Raji (cell line): ENCODE data around the gene CYP26C1.

Experiments used
- POLR2A ChIP-seq: IDR thresholded peaks from 2 replicates; pipeline ENCODE4 v1.6.1; 2011; ENCODE audit warnings: low read depth, low read length, control low read depth; ENCODE audit not compliant: insufficient read depth

Gene CYP26C1, protein sequence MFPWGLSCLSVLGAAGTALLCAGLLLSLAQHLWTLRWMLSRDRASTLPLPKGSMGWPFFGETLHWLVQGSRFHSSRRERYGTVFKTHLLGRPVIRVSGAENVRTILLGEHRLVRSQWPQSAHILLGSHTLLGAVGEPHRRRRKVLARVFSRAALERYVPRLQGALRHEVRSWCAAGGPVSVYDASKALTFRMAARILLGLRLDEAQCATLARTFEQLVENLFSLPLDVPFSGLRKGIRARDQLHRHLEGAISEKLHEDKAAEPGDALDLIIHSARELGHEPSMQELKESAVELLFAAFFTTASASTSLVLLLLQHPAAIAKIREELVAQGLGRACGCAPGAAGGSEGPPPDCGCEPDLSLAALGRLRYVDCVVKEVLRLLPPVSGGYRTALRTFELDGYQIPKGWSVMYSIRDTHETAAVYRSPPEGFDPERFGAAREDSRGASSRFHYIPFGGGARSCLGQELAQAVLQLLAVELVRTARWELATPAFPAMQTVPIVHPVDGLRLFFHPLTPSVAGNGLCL

DNA sequence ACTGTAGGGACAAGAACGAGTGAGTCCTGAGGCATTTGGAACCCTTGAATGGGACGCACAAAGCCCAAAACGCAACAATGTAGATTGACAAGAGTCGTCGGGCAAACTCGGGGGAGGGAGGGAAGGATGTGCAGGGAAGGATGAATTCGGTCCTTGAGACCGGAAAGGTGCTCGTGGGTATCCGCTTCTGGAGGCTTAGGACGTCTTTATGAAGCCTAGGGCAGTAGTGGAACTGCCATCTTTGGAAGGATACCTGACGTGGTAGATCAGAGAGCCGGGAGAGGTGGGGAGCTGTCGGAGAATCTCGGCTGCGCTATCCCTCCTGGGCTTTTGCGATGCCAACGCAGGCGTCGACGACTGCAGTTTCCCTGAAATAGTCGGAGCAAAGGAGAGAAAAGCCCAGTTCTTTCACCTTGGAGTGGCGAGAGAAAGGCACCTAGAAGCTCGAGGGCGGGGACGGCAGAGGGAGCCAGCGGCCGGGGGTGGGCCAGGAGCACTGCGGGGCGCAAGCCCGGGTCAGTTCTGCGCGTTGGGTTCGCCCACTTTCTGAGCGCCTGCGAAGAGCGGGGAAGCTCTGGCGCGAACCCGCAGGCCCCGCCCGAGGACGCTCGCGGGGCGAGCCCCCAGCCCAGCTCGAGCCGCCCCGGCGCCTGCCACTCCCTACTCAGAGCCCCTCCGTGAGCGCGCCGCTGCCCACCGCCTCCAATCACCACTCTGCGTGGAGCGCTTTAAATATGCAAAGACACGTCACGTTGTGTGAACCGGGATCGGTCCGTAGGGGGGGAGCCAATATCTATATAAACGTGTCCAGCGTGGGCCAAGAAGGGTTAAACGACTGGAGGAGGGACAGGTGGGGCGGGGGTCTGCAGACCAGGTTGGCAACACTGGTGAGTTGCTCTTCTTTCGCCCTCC is at the start of gene CYP26C1:
TSS of gene CYP26C1 (plus strand) at position 824 of the 912 bp plus-strand sequence. CDS start 466 bp downstream, outside the sequence.
- no peak for TF ChIP-seq POLR2A

DNA sequence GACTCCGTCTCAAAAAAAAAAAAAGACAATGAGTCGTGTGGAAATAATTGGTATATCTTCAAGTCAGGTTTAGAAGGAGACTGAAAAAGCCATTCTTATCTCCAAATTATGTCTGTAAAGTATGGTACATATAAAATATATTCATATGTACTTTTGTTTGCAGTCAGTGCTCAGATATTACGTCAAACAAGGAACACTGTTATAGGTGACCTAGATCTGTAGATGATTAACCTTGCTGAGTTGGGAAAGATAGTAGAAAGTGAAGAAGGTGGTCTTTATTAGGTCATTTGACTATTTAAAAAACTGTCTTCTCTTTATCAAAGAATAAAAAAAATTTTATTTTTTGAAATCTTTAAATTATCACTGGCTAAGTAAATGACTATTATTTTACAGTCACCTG is 44.9 kb upstream of the CYP26C1 start:
- TF ChIP-seq POLR2A, result no peak

DNA sequence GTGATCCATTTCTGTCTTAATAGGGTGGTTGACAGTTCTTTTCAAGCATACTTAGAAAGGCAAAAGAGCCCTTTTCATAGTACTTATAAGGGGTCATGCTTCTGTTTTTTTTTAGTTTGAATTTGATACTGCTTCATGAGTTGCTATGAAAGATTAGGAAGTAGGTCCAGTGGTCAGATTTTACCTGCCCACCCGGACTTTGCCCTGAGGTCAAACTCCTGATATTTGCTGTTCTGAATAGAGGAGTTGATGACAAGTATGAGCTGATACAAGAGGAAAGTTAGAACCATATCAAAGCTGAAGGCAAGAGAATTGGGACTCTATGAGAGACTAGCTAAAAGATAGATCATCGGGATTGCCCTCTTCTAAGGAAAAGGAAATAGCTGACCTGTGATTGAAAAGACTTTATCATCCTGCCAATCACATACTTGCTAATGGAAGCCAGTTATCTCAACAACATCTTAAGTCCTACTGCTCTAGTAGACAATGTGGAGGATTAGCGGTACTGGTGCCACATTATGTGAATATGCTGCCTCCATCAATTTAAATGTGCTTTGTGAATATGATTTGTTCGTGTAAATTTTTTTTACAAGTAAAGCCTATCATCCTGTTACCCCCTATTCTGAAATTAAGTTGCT is 37.5 kb upstream of the CYP26C1 start:
- no peak for TF ChIP-seq POLR2A

DNA sequence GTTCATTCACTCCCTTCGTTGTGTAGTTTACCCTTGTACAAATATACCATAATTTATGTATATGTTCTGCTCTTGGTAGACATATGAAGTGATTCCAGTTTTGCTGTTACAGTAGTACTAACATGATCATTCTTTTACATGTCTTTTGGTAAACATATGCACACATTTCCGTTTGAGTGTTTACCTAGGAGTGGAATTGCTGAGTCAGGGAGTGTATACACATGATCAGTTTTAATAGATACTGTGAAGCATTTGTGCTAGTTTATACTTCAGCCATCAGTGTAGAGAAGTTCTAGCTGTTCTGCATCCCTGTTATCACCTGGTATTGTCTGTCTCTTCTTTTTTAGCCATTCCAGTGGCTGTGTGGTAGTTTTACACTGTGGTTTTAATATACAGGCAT is 34.5 kb upstream of the CYP26C1 start:
- no peak for TF ChIP-seq POLR2A

DNA sequence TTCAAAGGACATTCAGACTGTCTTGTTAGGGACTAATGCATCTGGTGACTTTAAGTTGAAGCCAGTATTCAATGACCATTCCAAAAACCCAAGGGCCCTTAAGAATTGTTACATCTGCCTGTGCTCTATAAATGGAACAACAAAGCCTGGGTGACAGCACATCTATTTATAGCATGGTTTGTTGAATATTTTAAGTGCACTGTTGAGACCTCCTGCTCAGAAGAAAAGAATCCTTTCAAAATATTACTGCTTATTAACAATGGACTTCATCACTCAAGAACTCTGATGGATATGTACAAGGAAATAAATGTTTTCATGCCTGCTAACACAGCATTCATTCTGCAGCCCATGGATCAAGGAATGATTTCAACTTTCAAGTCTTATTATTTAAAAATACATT is 33.1 kb upstream of the CYP26C1 start:
- no peak for TF ChIP-seq POLR2A

DNA sequence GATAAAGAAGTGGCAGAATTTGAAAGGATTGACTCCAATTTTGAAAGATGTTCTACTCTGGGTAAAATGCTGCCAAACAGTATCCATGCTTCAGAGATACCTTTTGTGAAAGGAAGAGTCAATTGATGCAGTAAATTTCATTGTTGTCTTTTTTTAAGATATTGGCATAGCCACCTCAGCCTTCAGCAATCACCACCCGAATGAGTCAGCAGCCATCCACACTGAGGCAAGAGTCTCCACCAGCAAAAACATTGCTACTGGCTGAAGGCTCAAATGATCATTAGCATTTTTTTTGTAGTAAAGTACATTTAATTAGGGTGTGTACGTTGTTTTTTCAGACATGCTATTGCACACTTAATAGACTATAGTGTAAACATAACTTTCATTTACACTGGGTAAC is 31.7 kb upstream of the CYP26C1 start:
- TF ChIP-seq POLR2A, result no peak

DNA sequence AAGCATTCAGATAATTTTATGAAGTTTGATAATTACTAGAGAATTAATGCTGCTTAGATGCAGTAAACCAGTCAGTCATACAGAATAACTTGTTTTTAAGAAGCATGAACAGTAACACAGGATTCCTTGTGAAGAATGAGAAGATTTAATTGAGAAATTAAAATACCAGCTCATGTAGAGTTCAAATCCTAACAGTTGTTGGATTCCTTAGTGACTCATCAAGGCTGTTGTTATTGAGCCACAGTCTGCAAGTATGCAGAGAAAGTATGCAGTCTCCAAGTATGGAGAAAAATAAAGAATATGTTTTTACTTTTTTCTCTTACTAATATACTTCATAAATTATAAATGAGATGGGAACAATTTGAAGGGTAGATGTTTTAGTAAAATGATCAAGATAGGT is 30.2 kb upstream of the CYP26C1 start:
- no peak for TF ChIP-seq POLR2A

DNA sequence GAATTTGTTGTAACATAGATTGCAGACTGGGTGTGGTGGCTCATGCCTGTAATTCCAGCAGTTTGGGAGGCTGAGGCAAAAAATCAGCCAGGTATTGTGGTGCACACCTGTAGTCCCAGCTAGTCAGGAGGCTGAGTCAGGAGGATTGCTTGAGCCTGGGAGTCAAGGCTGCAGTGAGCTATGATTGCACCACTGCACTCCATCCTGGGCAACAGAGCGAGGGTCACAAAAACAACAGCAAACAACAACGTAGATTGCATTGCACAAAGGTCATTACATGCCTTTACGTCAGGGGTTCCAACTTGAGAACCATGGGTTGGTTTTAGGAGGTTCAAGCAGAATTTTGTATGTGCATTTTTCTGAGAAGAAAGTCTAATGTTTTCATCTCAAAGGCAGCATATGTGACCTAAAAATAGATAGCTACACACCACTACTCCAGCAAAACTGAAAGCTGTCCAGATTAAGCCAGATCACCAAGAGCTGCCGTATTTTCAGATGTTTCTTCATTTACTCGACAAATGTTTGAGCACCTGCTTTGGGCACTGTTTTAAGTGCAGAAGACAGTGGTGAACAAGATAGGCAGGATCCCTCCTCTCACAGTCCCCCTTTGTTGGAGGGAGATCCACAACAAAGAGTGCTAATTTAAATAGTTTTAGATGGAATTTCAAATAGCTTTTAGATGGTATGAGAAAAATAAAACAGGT is 28.3 kb upstream of the CYP26C1 start:
- TF ChIP-seq POLR2A, result no peak

DNA sequence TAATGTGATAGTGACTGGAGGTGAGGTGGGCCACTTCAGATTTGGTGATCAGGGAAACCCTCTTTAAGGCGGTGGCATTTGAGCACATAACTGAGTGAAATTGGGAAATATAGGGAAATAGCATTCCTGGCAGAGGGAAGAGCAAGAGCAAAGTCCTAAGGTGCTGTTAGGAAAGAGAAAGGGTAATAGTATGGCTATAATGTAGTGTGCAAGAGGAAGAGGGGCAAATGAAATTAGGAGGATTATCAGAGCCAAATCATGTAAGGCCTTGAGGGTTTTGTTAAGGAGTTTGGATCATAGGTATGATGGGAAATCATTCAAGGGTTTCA is 27.8 kb upstream of the CYP26C1 start:
- no peak for TF ChIP-seq POLR2A

DNA sequence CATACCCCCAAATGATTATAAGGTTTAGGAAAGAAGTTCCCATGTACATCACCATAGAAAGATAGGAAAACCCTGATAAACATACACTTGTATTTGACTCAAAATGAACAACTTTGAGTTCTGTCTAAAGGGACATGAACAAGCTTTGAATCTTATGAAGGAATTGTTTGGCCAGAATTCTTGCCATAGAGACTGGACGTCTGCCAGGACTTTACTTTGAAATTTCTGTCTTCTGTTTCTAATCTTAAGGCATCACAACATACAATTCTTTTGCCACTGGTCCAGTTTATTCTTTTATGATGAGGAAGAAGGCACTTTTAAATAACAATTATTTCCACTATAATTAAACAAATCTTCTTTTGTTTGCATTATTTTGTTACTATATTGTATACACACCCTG is 26.2 kb upstream of the CYP26C1 start:
- no peak for TF ChIP-seq POLR2A

DNA sequence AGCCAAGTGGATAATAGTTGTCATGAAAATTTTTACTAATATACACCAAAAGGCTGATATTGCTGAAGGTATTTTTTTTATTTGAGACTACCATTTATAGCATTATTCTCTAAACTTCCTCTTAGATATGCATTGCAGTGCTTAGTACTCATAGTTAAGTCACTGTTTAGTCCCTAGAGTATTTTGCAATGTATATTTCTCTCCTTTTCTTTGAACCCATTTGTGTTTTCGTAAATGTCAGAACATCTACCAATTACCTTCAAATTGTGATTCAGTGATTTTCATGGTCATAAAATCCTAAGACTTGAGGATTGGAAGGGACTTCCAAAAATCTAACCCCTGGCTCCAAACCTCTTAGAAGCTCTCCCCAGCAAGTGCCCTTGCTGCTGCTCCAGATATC is 21.5 kb upstream of the CYP26C1 start:
- TF ChIP-seq POLR2A, result no peak

DNA sequence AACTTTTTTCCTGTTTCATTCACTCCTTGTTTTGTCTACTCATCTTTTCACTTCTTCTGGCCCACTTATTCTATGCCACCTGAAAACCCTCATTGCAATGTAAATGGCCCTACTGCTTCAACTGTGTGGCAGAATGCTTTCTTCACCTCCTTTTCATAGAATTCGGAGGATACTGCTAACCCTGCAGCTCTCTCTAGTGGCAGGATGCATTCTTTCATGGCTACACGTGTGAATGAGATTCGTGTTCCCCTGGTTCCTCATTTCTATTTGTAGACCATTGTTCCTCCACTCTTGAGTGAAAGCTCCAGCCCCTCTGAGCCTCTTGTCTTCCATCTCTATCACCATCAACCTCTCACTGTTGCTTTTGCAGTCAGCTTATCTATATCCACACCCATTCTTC is 20.9 kb upstream of the CYP26C1 start:
- no peak for TF ChIP-seq POLR2A

DNA sequence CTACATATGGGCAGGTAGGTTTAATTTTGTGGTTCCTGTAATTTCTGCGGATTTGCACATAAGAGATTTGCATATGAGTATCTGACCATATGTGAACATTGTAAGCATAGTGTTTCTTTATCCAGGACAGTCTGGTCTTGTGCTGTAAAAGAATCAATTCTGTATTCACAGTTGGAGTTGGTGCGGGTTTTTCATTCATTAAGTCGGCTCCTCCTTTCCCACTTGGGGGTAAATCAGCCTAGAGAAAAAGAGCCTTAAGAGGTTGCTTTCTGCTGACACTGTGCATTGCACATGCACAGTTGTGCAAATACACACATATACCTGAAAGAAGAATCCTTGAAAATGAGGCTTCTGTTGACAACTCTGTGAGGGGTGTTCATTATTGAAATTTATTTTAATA is 6.1 kb upstream of the CYP26C1 start:
- TF ChIP-seq POLR2A, result no peak

DNA sequence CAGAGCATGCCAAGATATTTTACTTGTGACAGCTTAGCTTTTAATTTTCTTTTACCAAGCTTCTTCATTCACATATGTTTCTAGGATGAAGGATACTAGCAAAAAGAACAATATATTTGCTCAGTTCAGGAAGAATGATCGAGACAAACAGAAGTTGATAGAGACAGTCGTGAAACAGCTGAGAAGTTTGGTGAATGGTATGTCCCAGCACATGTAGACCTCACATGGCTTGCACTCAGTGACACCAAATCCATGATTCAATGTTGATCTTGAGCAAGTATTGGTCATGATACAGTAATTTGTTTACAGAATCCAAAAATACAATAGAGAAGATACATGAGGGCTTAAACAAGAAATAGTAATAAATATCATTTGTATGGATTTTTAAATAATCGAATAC is 2.5 kb upstream of the CYP26C1 start:
- no peak for TF ChIP-seq POLR2A

DNA sequence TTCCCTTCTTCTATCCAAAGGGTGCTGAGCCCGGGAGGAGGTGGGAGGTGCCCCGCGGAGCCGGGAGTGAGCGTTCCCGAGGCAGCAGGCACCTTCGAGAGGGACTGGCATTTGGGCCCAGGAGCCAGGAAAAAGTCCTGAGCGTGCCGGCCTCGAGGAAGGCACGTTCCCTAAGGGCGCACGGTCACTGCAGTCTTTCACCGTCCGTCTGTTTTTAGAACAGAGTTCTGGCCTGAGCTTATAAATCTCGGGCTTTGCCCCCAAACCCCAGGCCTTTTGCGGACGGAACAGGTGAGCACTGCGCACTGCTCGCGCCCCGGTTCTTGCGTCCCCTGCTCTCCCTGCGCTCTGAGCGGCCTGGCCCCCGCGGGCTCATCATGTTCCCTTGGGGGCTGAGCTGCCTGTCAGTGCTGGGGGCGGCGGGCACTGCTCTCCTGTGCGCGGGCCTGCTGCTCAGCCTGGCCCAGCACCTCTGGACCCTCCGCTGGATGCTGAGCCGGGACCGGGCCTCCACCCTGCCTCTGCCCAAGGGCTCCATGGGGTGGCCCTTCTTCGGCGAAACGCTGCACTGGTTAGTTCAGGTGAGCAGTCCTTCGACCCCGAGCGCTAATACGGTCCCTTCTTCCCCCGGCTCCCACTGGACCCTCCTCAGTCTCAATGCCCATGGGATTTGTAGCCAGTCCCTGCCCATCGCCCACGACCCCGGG is 442 bp downstream of the CYP26C1 start:
- TF ChIP-seq POLR2A, result no peak
